Measurements from ENCODE around the gene GSTT2B.
"Not testable (repeated sequence)": the region's sequence is repeated elsewhere in the genome, so short reads cannot be mapped to it uniquely, and the experiment has no call there.

Gene GSTT2B, protein sequence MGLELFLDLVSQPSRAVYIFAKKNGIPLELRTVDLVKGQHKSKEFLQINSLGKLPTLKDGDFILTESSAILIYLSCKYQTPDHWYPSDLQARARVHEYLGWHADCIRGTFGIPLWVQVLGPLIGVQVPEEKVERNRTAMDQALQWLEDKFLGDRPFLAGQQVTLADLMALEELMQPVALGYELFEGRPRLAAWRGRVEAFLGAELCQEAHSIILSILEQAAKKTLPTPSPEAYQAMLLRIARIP

DNA sequence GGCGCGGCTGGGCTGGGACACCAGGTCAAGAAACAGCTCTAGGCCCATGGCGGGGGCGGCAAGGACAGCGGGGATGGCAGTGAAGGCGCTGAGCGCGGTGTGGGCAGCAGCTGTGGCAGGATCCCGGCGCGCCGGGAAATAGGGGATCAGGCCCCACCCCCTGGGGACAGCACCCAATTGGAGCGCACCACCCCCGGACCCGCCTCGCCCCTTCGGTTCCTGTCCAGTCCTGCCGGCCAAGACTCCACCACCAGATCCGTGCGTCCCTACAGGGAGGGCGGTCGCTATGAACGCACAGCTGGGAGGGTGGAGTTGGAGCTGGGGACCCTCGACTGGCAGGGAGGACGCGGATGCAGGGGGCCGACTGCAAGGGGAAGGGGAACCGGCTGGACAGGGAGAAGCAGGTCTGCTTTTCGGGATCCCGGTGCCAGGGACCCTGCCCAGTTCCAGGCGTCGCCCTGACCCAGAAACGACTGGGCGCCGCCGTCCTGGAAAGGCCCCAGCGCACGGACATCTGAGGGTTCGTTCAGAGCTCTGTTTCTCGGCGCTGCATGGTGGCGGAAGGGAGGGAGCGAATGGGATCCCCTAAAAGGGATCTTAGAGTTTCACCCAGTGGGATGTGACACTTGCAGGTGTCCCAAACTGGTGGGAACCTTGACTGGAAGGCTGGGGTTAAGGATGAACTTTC, at the start of gene GSTT2B:
Gene GSTT2B (minus strand): TSS at position 112 of the 688 bp plus-strand sequence. CDS start 64 bp downstream, at position 48.
- not testable (repeated sequence) for H3K36me3 ChIP-seq (ENCODE audit: insufficient read depth); H3K79me2 ChIP-seq (ENCODE audit: insufficient read depth, low read depth); H3K4me3 ChIP-seq (IDR thresholded peaks at IDR 0.05; ENCODE audit: insufficient read depth, low read depth, low read length); H3K27me3 ChIP-seq (ENCODE audit: insufficient read depth, low read depth); H3K27ac ChIP-seq; H3K9ac ChIP-seq; H3K4me2 ChIP-seq; H4K20me1 ChIP-seq (ENCODE audit: insufficient read depth); H3K4me1 ChIP-seq (ENCODE audit: low read depth, poor library complexity, severe bottlenecking); H2AFZ ChIP-seq (ENCODE audit: low read depth)

DNA sequence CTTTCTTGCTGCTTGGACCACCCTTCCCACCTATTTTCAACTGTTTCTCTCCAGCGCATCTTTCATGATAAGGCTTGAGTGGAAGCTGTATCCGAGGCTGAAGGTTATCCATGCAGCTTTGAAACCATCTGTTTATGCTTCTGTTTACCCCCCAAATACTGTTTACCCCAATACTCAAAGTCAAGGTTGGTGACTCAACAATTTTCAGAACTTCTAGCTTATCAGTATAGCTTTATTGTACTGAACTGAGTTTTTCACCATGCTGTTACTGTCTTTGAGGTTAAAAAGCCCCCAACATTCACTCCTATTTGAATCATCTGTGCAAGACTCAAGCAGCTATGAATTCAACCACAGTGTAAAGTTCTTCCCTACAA, 49.0 kb upstream of the GSTT2B start:
- 0 out of 2 replicates have a peak overlapping the region, but pooled peaks have one; percentile 34 for H3K4me2 ChIP-seq
- no peaks in the 10 kb centered on the region for H3K36me3 ChIP-seq (ENCODE audit: insufficient read depth)
- TF ChIP-seq, protein P1, sequence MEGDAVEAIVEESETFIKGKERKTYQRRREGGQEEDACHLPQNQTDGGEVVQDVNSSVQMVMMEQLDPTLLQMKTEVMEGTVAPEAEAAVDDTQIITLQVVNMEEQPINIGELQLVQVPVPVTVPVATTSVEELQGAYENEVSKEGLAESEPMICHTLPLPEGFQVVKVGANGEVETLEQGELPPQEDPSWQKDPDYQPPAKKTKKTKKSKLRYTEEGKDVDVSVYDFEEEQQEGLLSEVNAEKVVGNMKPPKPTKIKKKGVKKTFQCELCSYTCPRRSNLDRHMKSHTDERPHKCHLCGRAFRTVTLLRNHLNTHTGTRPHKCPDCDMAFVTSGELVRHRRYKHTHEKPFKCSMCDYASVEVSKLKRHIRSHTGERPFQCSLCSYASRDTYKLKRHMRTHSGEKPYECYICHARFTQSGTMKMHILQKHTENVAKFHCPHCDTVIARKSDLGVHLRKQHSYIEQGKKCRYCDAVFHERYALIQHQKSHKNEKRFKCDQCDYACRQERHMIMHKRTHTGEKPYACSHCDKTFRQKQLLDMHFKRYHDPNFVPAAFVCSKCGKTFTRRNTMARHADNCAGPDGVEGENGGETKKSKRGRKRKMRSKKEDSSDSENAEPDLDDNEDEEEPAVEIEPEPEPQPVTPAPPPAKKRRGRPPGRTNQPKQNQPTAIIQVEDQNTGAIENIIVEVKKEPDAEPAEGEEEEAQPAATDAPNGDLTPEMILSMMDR (conservative IDR thresholded peaks at IDR 0.05; ENCODE audit: low read depth, low read length) = no peak
- H3K27ac ChIP-seq = no peak overlapping the region
- no peak overlapping the region for H3K4me3 ChIP-seq (IDR thresholded peaks at IDR 0.05; ENCODE audit: insufficient read depth, low read depth, low read length)
- H3K4me1 ChIP-seq (ENCODE audit: low read depth, poor library complexity, severe bottlenecking) = peaks cover 16% of the 10 kb centered on the region
- H3K27me3 ChIP-seq (ENCODE audit: insufficient read depth, low read depth) = no peaks in the 10 kb centered on the region
- H2AFZ ChIP-seq (ENCODE audit: low read depth) = peak overlapping the region; percentile 78; the same call in 1 of the 2 replicates
- H3K79me2 ChIP-seq (ENCODE audit: insufficient read depth, low read depth) = peaks cover 22% of the 10 kb centered on the region; the same call in 1 of the 2 replicates
- no peak overlapping the region for H3K9ac ChIP-seq
- no peaks in the 10 kb centered on the region for H4K20me1 ChIP-seq (ENCODE audit: insufficient read depth)

DNA sequence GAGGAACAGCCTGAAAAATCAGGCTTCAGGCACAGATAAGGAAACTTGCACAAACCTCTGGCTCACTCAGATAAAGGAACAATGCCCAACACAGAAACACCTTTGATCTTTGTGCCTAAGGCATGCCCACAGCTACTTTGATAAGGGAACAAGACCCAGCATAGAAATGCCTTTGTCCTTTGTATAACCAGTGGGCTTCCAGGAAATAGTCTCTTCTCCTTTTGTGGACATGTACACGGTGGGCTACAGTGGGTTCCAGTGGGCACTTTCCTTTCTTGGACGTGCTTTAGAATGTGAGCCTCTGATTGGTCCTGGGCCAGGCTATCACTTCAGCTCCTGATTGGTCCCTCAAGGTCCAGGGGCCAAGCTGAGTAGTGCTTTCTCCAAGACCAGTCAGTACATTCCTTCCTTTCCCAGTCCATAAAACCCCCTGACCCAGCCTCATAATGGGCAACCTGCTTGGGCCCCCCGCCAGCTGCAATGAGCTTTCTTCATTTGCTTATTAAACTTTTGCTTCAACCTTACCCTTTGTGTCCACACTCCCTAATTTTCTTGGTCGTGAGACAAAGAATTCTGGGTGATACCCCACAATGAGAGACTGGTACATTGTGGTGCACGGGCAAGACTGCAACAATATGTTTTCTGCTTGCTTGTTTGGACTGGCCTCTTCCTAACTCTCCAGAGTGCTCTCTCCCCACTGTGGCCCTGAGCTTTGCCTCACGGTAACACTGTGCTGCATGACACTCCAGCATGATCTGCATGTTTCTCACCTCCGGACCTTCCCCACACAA, 48.4 kb upstream of the GSTT2B start:
- TF ChIP-seq, protein P1 (conservative IDR thresholded peaks at IDR 0.05; ENCODE audit: low read depth, low read length) = no peak
- H3K4me1 ChIP-seq (ENCODE audit: low read depth, poor library complexity, severe bottlenecking) = peaks cover 16% of the 10 kb centered on the region
- no peak overlapping the region for H3K27ac ChIP-seq
- no peaks in the 10 kb centered on the region for H3K27me3 ChIP-seq (ENCODE audit: insufficient read depth, low read depth)
- H2AFZ ChIP-seq (ENCODE audit: low read depth) = no peak overlapping the region; the same call in 1 of the 2 replicates
- no peaks in the 10 kb centered on the region for H4K20me1 ChIP-seq (ENCODE audit: insufficient read depth)
- H3K79me2 ChIP-seq (ENCODE audit: insufficient read depth, low read depth) = peaks cover 22% of the 10 kb centered on the region; the same call in 1 of the 2 replicates
- no peak overlapping the region for H3K4me3 ChIP-seq (IDR thresholded peaks at IDR 0.05; ENCODE audit: insufficient read depth, low read depth, low read length)
- H3K36me3 ChIP-seq (ENCODE audit: insufficient read depth) = no peaks in the 10 kb centered on the region
- H3K4me2 ChIP-seq = no peak overlapping the region
- no peak overlapping the region for H3K9ac ChIP-seq

DNA sequence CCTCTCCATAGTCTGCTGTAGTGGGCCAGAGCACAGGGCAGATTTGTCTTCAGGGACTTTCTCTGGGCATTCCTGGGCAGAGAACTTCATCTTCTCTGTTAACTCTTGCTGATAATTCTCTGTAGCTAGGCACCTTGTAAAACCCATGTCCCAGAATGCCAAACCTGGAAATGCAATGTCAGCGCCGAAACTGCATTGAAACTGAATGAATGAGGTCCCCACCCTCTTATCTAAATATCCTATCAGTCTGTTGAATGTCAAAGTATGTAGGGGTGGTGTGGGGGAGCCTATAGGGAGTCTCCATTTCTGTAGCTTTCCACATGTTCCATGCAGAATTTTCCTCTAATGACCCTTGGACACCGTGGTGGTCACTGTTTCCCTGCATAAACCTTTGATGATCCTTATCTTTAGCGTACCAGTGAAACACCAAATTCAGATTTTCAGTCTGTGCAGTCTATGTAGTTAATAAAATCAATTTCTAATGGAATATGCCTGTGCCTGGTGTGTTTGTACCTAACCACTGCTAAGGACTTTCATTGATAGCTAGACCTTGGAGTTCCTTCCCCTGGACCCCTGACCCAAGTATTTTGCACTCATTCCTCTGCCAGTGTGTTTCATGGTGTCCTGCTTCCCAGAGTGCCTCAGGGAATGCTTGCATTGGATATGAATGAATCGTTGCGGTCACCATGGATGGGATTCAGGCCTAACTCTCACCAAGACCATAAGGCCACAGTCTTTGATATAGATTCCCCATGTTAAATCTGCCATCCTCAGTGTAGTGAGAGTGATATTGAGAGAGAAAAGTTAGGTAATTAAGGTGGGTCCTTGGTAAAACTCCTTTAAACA, 47.6 kb upstream of the GSTT2B start:
- peaks cover 20% of the 10 kb centered on the region; the same call in 1 of the 2 replicates for H3K79me2 ChIP-seq (ENCODE audit: insufficient read depth, low read depth)
- no peaks in the 10 kb centered on the region for H3K27me3 ChIP-seq (ENCODE audit: insufficient read depth, low read depth)
- no peak overlapping the region for H2AFZ ChIP-seq (ENCODE audit: low read depth)
- no peak overlapping the region for H3K9ac ChIP-seq
- no peaks in the 10 kb centered on the region for H3K36me3 ChIP-seq (ENCODE audit: insufficient read depth)
- peaks cover 16% of the 10 kb centered on the region for H3K4me1 ChIP-seq (ENCODE audit: low read depth, poor library complexity, severe bottlenecking)
- H3K4me3 ChIP-seq (IDR thresholded peaks at IDR 0.05; ENCODE audit: insufficient read depth, low read depth, low read length) = no peak overlapping the region
- no peaks in the 10 kb centered on the region for H4K20me1 ChIP-seq (ENCODE audit: insufficient read depth)
- no peak overlapping the region for H3K27ac ChIP-seq
- TF ChIP-seq, protein P1 (conservative IDR thresholded peaks at IDR 0.05; ENCODE audit: low read depth, low read length) = no peak
- H3K4me2 ChIP-seq = no peak overlapping the region
